ENCODE data around the gene GIT1.

DNA sequence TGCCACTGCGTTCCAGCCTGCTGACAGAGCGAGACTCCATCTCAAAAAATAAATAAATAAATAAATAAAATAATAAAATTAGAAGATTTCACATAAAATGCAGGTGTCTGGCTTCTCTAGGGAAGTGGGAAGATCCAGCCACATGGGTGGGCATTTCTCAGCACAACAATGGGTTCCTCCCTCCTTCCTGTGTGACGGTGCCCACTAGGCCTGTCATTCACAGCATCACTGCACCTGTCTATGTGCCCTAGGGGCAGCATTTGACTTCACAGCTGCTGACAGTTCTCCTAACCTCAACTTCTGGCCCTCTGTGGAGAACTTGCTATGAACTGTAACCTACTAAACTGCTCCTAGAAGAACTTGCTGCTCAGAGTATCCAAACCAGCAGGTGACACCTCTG, 25.6 kb downstream of the GIT1 start:
- TF ChIP-seq, protein P1, sequence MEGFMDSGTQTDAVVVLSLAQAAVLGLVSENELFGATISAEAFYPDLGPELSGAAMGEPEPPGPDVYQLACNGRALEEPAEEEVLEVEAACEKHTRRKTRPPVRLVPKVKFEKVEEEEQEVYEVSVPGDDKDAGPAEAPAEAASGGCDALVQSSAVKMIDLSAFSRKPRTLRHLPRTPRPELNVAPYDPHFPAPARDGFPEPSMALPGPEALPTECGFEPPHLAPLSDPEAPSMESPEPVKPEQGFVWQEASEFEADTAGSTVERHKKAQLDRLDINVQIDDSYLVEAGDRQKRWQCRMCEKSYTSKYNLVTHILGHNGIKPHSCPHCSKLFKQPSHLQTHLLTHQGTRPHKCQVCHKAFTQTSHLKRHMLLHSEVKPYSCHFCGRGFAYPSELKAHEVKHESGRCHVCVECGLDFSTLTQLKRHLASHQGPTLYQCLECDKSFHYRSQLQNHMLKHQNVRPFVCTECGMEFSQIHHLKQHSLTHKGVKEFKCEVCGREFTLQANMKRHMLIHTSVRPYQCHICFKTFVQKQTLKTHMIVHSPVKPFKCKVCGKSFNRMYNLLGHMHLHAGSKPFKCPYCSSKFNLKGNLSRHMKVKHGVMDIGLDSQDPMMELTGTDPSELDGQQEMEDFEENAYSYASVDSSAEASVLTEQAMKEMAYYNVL (CRISPR knock-in tag; IDR thresholded peaks at IDR 0.05; ENCODE audit: borderline replicate concordance): no peak
- TF ChIP-seq, protein P2, sequence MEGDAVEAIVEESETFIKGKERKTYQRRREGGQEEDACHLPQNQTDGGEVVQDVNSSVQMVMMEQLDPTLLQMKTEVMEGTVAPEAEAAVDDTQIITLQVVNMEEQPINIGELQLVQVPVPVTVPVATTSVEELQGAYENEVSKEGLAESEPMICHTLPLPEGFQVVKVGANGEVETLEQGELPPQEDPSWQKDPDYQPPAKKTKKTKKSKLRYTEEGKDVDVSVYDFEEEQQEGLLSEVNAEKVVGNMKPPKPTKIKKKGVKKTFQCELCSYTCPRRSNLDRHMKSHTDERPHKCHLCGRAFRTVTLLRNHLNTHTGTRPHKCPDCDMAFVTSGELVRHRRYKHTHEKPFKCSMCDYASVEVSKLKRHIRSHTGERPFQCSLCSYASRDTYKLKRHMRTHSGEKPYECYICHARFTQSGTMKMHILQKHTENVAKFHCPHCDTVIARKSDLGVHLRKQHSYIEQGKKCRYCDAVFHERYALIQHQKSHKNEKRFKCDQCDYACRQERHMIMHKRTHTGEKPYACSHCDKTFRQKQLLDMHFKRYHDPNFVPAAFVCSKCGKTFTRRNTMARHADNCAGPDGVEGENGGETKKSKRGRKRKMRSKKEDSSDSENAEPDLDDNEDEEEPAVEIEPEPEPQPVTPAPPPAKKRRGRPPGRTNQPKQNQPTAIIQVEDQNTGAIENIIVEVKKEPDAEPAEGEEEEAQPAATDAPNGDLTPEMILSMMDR (CRISPR knock-in tag; IDR thresholded peaks at IDR 0.05): no peak
- TF ChIP-seq, protein P3, sequence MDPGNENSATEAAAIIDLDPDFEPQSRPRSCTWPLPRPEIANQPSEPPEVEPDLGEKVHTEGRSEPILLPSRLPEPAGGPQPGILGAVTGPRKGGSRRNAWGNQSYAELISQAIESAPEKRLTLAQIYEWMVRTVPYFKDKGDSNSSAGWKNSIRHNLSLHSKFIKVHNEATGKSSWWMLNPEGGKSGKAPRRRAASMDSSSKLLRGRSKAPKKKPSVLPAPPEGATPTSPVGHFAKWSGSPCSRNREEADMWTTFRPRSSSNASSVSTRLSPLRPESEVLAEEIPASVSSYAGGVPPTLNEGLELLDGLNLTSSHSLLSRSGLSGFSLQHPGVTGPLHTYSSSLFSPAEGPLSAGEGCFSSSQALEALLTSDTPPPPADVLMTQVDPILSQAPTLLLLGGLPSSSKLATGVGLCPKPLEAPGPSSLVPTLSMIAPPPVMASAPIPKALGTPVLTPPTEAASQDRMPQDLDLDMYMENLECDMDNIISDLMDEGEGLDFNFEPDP (CRISPR knock-in tag; conservative IDR thresholded peaks at IDR 0.05): no peak
- TF ChIP-seq ZNF383 (CRISPR knock-in tag; IDR thresholded peaks at IDR 0.05; ENCODE audit: borderline replicate concordance): no peak
- no peak for TF ChIP-seq PAX8 (CRISPR knock-in tag; IDR thresholded peaks at IDR 0.05; ENCODE audit: borderline replicate concordance)
- TF ChIP-seq KLF16 (CRISPR knock-in tag; IDR thresholded peaks at IDR 0.05): no peak
- TF ChIP-seq GTF2F1 (IDR thresholded peaks at IDR 0.05; ENCODE audit: low read length): no peak
- TF ChIP-seq POLR2A (IDR thresholded peaks at IDR 0.05; ENCODE audit: insufficient read depth in 1 of 2, low read depth in 2 of 2, low read length in 2 of 2): no peak
- TF ChIP-seq, protein P4, sequence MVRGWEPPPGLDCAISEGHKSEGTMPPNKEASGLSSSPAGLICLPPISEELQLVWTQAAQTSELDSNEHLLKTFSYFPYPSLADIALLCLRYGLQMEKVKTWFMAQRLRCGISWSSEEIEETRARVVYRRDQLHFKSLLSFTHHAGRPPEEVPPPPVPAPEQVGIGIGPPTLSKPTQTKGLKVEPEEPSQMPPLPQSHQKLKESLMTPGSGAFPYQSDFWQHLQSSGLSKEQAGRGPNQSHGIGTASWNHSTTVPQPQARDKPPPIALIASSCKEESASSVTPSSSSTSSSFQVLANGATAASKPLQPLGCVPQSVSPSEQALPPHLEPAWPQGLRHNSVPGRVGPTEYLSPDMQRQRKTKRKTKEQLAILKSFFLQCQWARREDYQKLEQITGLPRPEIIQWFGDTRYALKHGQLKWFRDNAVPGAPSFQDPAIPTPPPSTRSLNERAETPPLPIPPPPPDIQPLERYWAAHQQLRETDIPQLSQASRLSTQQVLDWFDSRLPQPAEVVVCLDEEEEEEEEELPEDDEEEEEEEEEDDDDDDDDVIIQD (CRISPR knock-in tag; IDR thresholded peaks at IDR 0.05; ENCODE audit: low read depth): no peak
